WERI-Rb-1 (cell line): Measurements from ENCODE around the gene PLXNA1.

ENCODE experiments used
- DNase-seq: peaks from one replicate; pipeline ENCODE4 v3.0.0-alpha.2; 2020
- H3K27ac ChIP-seq: fragments of 250-450 bp; sonication (Bioruptor Pico); 2 replicates; pipeline ENCODE4 v1.5.1; 2020; ENCODE audit warnings: mild to moderate bottlenecking, moderate library complexity
- H3K27me3 ChIP-seq: fragments of 250-450 bp; sonication (Bioruptor Pico); 2 replicates; pipeline ENCODE4 v1.5.1; 2021; ENCODE audit warnings: mild to moderate bottlenecking, low read depth, moderate library complexity; ENCODE audit not compliant: insufficient read depth, severe bottlenecking
- H3K36me3 ChIP-seq: fragments of 250-450 bp; sonication (Bioruptor Pico); 2 replicates; pipeline ENCODE4 v1.5.1; 2020; ENCODE audit warnings: mild to moderate bottlenecking, moderate library complexity
- H3K4me3 ChIP-seq: 2 replicates; pipeline ENCODE4 v1.5.1; 2011; ENCODE audit warnings: low read depth, mild to moderate bottlenecking, control low read depth, low read length
- H3K9me3 ChIP-seq: fragments of 250-450 bp; sonication (Bioruptor Pico); 2 replicates; pipeline ENCODE4 v1.5.1; 2021; ENCODE audit warnings: mild to moderate bottlenecking, moderate library complexity; ENCODE audit not compliant: severe bottlenecking
- CTCF ChIP-seq: IDR thresholded peaks from 2 replicates; pipeline ENCODE4 v1.5.1; 2011; ENCODE audit warnings: low read depth, mild to moderate bottlenecking, control low read depth, inconsistent platforms, low read length

Gene PLXNA1

GRCh38 chr3:127022849-127023248, 39.9 kb downstream of the PLXNA1 start:
- Histone ChIP-seq H3K27ac (no peak overlapping the region), H3K4me3 (no peak overlapping the region), H3K27me3 (no peaks in the 10 kb centered on the region), H3K9me3 (no peaks in the 10 kb centered on the region), H3K36me3 (peaks cover 78% of the 10 kb centered on the region)
- DNase-seq: no peak
- TF ChIP-seq CTCF: no peak

DNA sequence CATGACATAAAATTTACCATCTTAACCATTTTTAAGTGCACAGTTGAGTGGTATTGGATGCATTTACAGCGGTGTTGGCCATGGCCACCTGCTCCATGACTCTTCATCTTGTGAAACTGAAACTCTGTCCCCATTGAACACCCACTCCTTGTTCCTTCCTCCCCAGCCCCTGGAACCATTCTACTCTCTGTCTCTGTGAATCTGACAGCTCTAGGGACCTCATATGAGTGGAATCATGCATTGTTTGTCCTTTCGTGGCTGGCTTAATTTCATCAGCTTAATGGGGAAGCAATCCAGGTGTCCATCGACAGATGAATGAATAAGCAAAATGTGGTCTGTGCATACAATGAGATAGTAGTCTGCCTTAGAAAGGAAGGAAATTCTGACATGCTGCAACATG, 42.5 kb downstream of the PLXNA1 start:
- H3K36me3 ChIP-seq: peaks cover 72% of the 10 kb centered on the region
- no peaks in the 10 kb centered on the region for H3K9me3 ChIP-seq
- no peak for DNase-seq
- H3K4me3 ChIP-seq: no peak overlapping the region
- no peak for TF ChIP-seq CTCF
- H3K27me3 ChIP-seq: no peaks in the 10 kb centered on the region
- H3K27ac ChIP-seq: no peak overlapping the region

DNA sequence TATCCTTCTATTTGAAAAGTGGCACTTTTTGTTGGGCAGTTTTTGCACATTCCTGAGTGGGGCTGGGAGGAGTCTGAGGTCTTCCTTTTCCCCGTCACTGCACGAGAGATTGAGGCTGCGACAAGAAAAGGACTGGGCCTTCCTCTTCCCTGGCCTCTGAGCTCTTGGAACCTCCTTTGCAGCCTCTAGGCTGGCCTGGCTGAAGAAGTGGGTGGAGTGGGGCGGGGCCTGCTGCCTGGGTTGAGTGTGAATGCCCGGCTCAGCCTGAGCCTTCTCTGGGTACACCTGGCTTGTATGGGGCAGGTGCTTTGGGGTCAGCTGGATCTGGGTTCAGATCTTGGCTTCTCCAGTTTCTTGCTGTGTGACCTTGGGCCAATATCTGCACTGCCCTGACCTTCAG, 43.1 kb downstream of the PLXNA1 start:
- Histone ChIP-seq H3K9me3 (no peaks in the 10 kb centered on the region), H3K27me3 (no peaks in the 10 kb centered on the region), H3K27ac (no peak overlapping the region), H3K4me3 (no peak overlapping the region), H3K36me3 (peaks cover 71% of the 10 kb centered on the region)
- DNase-seq: no peak
- no peak for TF ChIP-seq CTCF

- Histone ChIP-seq H3K9me3 (no peaks in the 10 kb centered on the region), H3K27ac (no peak overlapping the region), H3K36me3 (peaks cover 70% of the 10 kb centered on the region), H3K4me3 (no peak overlapping the region), H3K27me3 (no peaks in the 10 kb centered on the region)
- no peak for TF ChIP-seq CTCF
- no peak for DNase-seq
Measured at GRCh38 chr3:127026661-127027060, 43.7 kb downstream of the PLXNA1 start.

DNA sequence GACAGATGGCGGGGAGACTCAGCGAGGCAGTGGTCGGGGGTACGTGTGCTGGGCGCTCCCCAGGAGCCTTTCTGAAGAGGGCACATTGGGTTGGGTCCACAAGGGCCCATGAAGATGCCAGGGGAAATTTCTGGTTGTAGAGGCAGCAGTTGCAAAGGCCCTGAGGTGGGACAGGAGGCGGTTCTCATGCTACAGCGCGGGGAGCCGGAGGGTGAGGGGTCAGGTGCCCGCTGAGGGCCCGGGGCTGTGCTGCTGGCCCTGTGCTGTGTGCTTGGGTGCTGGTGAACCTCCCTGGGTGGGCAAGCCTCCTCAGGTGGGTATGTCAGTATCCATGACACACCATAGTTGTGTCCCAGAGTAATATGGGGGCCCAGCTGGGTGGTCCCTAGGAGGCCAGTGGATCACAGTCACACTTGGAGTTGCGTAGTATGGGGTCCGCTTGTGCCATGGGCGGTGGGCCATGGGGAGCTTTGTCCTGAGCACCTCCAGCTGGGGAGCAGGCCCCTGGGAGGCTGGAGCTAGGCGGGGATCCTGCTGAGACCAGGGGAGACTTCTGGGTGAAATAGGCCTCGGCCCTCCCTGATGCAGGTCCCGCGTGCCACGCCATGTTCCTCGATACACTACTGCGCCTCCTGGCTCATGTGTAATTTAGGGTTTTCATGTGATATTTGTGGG, 44.3 kb downstream of the PLXNA1 start:
- Histone ChIP-seq H3K27ac (no peak overlapping the region), H3K36me3 (peaks cover 70% of the 10 kb centered on the region), H3K27me3 (no peaks in the 10 kb centered on the region), H3K4me3 (no peak overlapping the region), H3K9me3 (no peaks in the 10 kb centered on the region)
- TF ChIP-seq CTCF: no peak
- no peak for DNase-seq
